C4-2B (cell line): ENCODE results near the gene USP31.

Experiments
- ZFX ChIP-seq: fragments of 450-650 bp; IDR thresholded peaks from 2 replicates; pipeline ENCODE4 v1.6.1; 2017
- TF ChIP-seq, protein P1 (sequence below): fragments of 450-650 bp; conservative IDR thresholded peaks from 2 replicates; pipeline ENCODE4 v1.5.1; 2017; ENCODE audit warnings: mild to moderate bottlenecking

DNA sequence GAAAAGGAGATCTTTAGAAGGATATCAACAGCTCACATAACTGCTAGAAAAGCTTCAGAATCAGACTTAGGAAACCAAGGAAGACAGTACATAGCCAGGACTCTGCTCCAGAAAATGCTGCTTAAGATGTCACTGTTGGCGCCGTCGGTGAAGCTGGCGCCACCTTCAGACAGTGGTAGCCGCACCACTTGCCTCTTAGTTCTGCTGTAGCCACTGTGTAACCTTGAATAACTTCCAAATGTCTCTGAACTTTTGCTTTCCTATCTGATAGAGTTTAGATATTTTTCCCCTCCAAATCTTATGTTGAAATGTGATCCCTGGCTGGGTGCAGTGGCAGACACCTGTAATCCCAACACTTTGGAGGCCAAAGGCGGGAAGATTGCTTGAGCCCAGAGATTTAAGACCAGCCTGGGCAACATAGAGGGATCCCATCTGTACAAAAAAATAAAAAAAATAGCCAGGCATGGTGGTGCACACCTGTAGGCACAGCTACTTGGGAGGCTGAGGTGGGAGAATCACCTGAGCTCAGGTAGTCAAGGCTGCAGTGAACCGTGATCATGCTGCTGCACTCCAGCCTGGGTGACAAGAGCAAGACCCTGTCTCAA lies 6.3 kb upstream of the USP31 start:
- TF ChIP-seq, protein P1, sequence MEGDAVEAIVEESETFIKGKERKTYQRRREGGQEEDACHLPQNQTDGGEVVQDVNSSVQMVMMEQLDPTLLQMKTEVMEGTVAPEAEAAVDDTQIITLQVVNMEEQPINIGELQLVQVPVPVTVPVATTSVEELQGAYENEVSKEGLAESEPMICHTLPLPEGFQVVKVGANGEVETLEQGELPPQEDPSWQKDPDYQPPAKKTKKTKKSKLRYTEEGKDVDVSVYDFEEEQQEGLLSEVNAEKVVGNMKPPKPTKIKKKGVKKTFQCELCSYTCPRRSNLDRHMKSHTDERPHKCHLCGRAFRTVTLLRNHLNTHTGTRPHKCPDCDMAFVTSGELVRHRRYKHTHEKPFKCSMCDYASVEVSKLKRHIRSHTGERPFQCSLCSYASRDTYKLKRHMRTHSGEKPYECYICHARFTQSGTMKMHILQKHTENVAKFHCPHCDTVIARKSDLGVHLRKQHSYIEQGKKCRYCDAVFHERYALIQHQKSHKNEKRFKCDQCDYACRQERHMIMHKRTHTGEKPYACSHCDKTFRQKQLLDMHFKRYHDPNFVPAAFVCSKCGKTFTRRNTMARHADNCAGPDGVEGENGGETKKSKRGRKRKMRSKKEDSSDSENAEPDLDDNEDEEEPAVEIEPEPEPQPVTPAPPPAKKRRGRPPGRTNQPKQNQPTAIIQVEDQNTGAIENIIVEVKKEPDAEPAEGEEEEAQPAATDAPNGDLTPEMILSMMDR = peak; percentile 44
- no peak for TF ChIP-seq ZFX
